Measurements from ENCODE around the gene CYP2U1. TPM values are rescaled to one million over a fixed set of nuclear protein-coding genes. Genes with fewer than 3 reads are reported as not detected.

The CYP2U1 gene
- total RNA-seq, 4 donors from 2014 or later, result 3.5 to 7.5 (median 4.0) TPM

DNA sequence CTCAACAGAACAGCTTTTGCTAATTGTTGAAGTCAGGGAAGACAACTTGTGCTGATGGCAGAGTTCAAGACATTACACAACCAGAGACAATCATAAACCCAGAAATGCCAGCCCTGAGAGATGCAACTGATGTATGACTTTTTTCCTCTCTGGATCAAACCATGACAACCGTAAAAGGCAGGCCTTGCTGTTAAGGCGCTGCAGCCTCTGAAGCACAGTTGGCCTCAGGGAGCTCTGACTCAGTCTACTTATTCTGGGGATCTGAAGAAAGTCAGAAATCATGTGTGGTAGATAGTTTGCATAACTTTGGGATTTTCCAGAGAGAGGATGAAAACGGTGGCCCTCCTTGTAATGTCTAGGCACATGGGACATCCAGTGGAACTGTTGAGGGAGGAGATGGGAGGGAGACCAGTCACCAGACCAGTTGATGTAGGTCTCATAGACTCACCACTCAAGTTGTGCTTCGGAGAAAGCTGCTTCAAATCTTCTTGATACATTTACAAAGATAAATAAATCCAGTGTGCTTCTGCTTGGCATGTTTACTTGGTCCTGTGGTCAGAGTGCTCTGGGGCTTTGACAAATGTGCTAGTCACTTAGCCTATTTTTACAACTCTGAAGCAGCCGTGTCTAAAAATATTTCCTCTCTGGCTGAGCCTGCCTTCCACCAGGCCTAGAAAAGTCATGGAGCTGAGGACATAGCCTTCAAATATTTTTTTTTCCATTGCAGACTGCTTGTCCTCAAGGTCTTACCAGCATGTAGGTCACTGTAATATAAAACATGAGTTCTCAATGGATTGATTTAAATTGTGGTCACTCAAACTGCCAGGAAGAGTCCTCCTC lies 65.8 kb downstream of the CYP2U1 start:
- Histone ChIP-seq H3K4me1 (peaks cover 87 to 90% of the 10 kb centered on the region in 2 donors), H3K27me3 (no peaks in the 10 kb centered on the region), H3K9me3 (no peaks in the 10 kb centered on the region), H3K27ac (peak overlapping the region; percentile 92 to 99 (median 96)), H3K36me3 (no peaks in the 10 kb centered on the region), H3K4me3 (peak overlapping the region in 3 of 4 donors; percentile 6 to 33 (median 20))
- intact Hi-C loops (cut with DNase I; ENCODE audit: low total_unique reads), result no loop called here
- ATAC-seq, result peak; percentile 87 to 89
- in situ Hi-C loops (cut with MboI; ENCODE audit: low sequenced_read_pairs in 4 of 4), result no loop called here
- TF ChIP-seq, protein P1, sequence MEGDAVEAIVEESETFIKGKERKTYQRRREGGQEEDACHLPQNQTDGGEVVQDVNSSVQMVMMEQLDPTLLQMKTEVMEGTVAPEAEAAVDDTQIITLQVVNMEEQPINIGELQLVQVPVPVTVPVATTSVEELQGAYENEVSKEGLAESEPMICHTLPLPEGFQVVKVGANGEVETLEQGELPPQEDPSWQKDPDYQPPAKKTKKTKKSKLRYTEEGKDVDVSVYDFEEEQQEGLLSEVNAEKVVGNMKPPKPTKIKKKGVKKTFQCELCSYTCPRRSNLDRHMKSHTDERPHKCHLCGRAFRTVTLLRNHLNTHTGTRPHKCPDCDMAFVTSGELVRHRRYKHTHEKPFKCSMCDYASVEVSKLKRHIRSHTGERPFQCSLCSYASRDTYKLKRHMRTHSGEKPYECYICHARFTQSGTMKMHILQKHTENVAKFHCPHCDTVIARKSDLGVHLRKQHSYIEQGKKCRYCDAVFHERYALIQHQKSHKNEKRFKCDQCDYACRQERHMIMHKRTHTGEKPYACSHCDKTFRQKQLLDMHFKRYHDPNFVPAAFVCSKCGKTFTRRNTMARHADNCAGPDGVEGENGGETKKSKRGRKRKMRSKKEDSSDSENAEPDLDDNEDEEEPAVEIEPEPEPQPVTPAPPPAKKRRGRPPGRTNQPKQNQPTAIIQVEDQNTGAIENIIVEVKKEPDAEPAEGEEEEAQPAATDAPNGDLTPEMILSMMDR (IDR thresholded peaks at IDR 0.05 in 4 of 5, conservative IDR thresholded peaks at IDR 0.05 in 1 of 5), result no peak
- peak; percentile 39 to 48 for TF ChIP-seq POLR2A (IDR thresholded peaks at IDR 0.05)
- DNase-seq, result peak; percentile 75 to 77

DNA sequence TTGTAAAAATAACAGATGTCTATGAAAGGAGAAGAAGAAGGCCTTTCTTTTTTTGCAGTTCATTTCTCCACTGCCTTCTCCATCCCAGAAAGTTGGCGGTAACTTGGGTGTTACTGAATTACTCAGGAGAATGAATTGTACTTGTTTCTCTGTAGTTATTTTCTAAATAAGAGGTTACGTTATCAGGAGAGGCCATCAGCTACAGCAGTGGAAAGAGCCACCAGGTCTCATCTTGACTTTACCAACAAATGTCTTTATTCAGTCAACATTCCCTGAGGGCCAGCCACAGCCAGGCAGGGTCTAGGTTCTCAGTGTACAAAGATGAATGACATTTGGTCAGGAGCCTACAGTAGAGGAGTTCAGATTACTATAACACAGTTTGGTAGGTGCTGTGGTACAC lies 66.4 kb downstream of the CYP2U1 start:
- Histone ChIP-seq H3K9me3 (no peaks in the 10 kb centered on the region), H3K4me1 (peaks cover 81 to 86% of the 10 kb centered on the region in 2 donors), H3K4me3 (no peak overlapping the region), H3K27ac (peak overlapping the region; percentile 92 to 99 (median 96)), H3K27me3 (no peaks in the 10 kb centered on the region), H3K36me3 (no peaks in the 10 kb centered on the region)
- ATAC-seq (peak; percentile 30 to 49), DNase-seq (peak in 1 of 2 donors; percentile 24)
- intact Hi-C loops (cut with DNase I; ENCODE audit: low total_unique reads), result no loop called here
- in situ Hi-C loops (cut with MboI; ENCODE audit: low sequenced_read_pairs in 4 of 4), result no loop called here
- TF ChIP-seq POLR2A (IDR thresholded peaks at IDR 0.05), result no peak
- TF ChIP-seq, protein P1 (IDR thresholded peaks at IDR 0.05 in 4 of 5, conservative IDR thresholded peaks at IDR 0.05 in 1 of 5), result no peak

- Histone ChIP-seq H3K4me3 (no peak overlapping the region), H3K4me1 (peaks cover 73 to 80% of the 10 kb centered on the region in 2 donors), H3K36me3 (no peaks in the 10 kb centered on the region), H3K9me3 (no peaks in the 10 kb centered on the region), H3K27me3 (no peaks in the 10 kb centered on the region), H3K27ac (peak overlapping the region; percentile 92 to 99 (median 96))
- DNase-seq (peak; percentile 24 to 36), ATAC-seq (peak; percentile 55 to 64)
- TF ChIP-seq, protein P1 (IDR thresholded peaks at IDR 0.05 in 4 of 5, conservative IDR thresholded peaks at IDR 0.05 in 1 of 5), result no peak
- no peak for TF ChIP-seq POLR2A (IDR thresholded peaks at IDR 0.05)
- intact Hi-C loops (cut with DNase I; ENCODE audit: low total_unique reads) (no loop called here), in situ Hi-C loops (cut with MboI; ENCODE audit: low sequenced_read_pairs in 4 of 4) (no loop called here)
These were observed 68.7 kb downstream of the CYP2U1 start for GRCh38 chr4:107999932-108000539.

DNA sequence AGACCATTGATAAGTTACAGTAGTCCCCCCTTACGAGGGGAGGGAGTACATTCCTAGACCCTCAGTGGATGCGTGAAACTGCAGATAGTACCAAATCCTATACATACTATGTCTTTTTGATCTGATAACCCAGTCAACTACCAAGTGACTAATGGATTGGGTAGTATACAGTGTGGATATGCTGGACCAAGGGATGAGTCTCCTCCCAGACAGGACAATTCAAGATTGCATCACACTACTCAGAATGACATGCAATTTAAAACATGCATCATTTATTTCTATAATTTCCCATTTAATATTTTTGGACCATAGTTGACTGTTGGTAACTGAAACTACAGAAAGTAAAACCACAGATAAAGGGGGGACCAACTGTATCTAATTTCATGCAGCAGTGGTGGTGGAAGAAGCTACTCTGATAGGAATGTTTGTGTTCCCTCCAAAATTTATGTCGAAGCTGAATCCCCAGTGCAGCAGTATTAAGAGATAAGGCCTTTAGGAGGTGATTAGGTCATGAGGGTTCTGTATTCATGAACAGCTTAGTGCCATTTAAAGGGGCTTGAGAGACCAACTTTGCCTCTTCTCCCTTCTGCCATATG lies 70.3 kb downstream of the CYP2U1 start:
- Histone ChIP-seq H3K27me3 (no peaks in the 10 kb centered on the region), H3K4me1 (peaks cover 74 to 80% of the 10 kb centered on the region in 2 donors), H3K9me3 (no peaks in the 10 kb centered on the region), H3K36me3 (no peaks in the 10 kb centered on the region), H3K27ac (peak overlapping the region; percentile 92 to 99 (median 96)), H3K4me3 (no peak overlapping the region)
- ATAC-seq (no peak), DNase-seq (no peak)
- in situ Hi-C loops (cut with MboI; ENCODE audit: low sequenced_read_pairs in 4 of 4), result no loop called here
- intact Hi-C loops (cut with DNase I; ENCODE audit: low total_unique reads), result no loop called here
- TF ChIP-seq, protein P1 (IDR thresholded peaks at IDR 0.05 in 4 of 5, conservative IDR thresholded peaks at IDR 0.05 in 1 of 5), result no peak
- no peak for TF ChIP-seq POLR2A (IDR thresholded peaks at IDR 0.05)

Other genes with a start within 250 kb of the CYP2U1 start
- gene PAPSS1, start 211.3 kb upstream of the CYP2U1 start, total RNA-seq, result 1 to 10 TPM; 3.7 to 7.0 (median 5.9) TPM
- 10 to 100 TPM; 10.2 to 79.1 (median 23.8) TPM for gene SGMS2, start 106.6 kb upstream of the CYP2U1 start, total RNA-seq
- gene HADH, start 58.3 kb downstream of the CYP2U1 start, total RNA-seq, result 100 to 1,000 TPM in 2 of 4 donors, 10 to 100 TPM in 2; 78.0 to 137 (median 105) TPM
- gene LEF1, start 237.4 kb downstream of the CYP2U1 start, total RNA-seq, result under 1 TPM in 1 of 4 donors, not detected in 3; 0.33 TPM